ENCODE measurements around the gene TBC1D5. TPM values are rescaled to one million over a fixed set of nuclear protein-coding genes. Genes with fewer than 3 reads are reported as not detected.
"Not testable (repeated sequence)": the region's sequence is repeated elsewhere in the genome, so short reads cannot be mapped to it uniquely, and the experiment has no call there.

The TBC1D5 gene
- polyA plus RNA-seq, 6 donors from 2014 or later = 54.7 to 83.0 (median 73.6) TPM

DNA sequence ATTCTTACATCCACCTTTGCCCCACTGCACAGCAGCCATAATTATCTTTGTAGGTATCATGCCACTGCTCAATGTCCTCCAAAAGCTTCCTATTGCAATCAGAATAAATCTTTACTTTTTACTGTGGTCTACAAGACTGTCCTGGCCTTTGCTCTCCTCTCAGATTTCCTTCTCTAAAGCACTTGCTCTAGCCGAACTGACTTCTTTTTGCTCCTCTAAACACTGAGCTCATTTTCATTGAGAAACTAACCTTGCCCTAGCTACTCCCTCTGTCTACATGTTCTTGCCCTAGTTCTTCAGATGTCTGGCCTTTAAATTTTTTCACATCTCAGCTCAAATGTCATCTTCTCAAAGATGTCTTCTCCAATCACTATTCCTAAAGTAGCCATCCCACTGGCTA is 342.8 kb downstream of the TBC1D5 start:
- Mint-ChIP-seq H3K27ac (no peak overlapping the region), H3K36me3 (peaks cover 0 to 14% of the 10 kb centered on the region in 2 donors), H3K4me1 (peaks cover 5 to 22% (median 12%) of the 10 kb centered on the region in 3 donors), H3K27me3 (no peaks in the 10 kb centered on the region), H3K9me3 (no peaks in the 10 kb centered on the region), H3K4me3 (no peak overlapping the region)
- DNase-seq = no peak
- ATAC-seq (ENCODE audit: low read depth in 2 of 2) = peak; percentile 15 to 25

- Mint-ChIP-seq H3K27me3 (no peaks in the 10 kb centered on the region), H3K4me1 (peaks cover 6 to 23% (median 16%) of the 10 kb centered on the region in 3 donors), H3K36me3 (peaks cover 0 to 9% of the 10 kb centered on the region in 2 donors), H3K9me3 (no peaks in the 10 kb centered on the region), H3K27ac (no peak overlapping the region), H3K4me3 (no peak overlapping the region)
- peak; percentile 86 for ATAC-seq (ENCODE audit: low read depth in 2 of 2)
- DNase-seq = peak; percentile 46
These were observed 343.4 kb downstream of the TBC1D5 start for GRCh38 chr3:17398959-17399551.

- Mint-ChIP-seq H3K9me3 (peaks cover 0 to 5% (median 0%) of the 10 kb centered on the region in 7 donors), H3K27me3 (no peaks in the 10 kb centered on the region), H3K4me1 (peaks cover 6 to 23% (median 16%) of the 10 kb centered on the region in 3 donors), H3K36me3 (peaks cover 9 to 19% of the 10 kb centered on the region in 2 donors), H3K4me3 (peak overlapping the region in 5 of 8 donors; percentile 10 to 54 (median 40)), H3K27ac (no peak overlapping the region)
- no peak for DNase-seq
- no peak for ATAC-seq (ENCODE audit: low read depth in 2 of 2)
These were observed 346.4 kb downstream of the TBC1D5 start for GRCh38 chr3:17396036-17396435.

GRCh38 chr3:17394541-17395155 is 347.8 kb downstream of the TBC1D5 start:
- H3K4me1 Mint-ChIP-seq = peaks cover 6 to 23% (median 16%) of the 10 kb centered on the region in 3 donors
- ATAC-seq (ENCODE audit: low read depth in 2 of 2) = peak; percentile 12 to 45
- peaks cover 0 to 5% (median 0%) of the 10 kb centered on the region in 7 donors for H3K9me3 Mint-ChIP-seq
- DNase-seq = no peak
- H3K36me3 Mint-ChIP-seq = peaks cover 16 to 30% of the 10 kb centered on the region in 2 donors
- no peaks in the 10 kb centered on the region for H3K27me3 Mint-ChIP-seq
- peak overlapping the region in 4 of 6 donors; percentile 1 to 52 (median 22) for H3K27ac Mint-ChIP-seq
- peak overlapping the region in 4 of 8 donors; percentile 0 to 13 (median 4) for H3K4me3 Mint-ChIP-seq

DNA sequence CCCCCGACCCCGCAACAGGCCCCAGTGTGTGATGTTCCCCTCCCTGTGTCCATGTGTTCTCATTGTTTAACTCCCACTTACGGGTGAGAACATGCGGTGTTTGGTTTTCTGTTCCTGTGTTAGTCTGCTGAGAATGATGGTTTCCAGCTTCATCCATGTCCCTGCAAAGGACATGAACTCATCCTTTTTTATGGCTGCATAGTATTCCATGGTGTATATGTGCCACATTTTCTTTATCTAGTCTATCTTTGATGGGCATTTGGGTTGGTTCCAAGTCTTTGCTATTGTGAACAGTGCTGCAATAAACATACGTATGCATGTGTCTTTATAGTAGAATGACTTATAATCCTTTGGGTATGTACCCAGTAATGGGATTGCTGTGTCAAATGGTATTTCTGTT is 349.9 kb downstream of the TBC1D5 start:
- not testable (repeated sequence) for DNase-seq; H3K9me3 Mint-ChIP-seq; H3K4me3 Mint-ChIP-seq; H3K27me3 Mint-ChIP-seq; ATAC-seq (ENCODE audit: low read depth in 2 of 2)
- peaks cover 24 to 30% of the 10 kb centered on the region in 2 donors for H3K36me3 Mint-ChIP-seq
- peak overlapping the region in 1 of 6 donors; percentile 24 for H3K27ac Mint-ChIP-seq
- H3K4me1 Mint-ChIP-seq = peaks cover 6 to 19% (median 15%) of the 10 kb centered on the region in 3 donors

- H3K27ac Mint-ChIP-seq = no peak overlapping the region
- no peak overlapping the region for H3K4me3 Mint-ChIP-seq
- H3K4me1 Mint-ChIP-seq = peaks cover 6 to 10% (median 7%) of the 10 kb centered on the region in 3 donors
- no peak for DNase-seq
- H3K36me3 Mint-ChIP-seq = peaks cover 24 to 30% of the 10 kb centered on the region in 2 donors
- H3K27me3 Mint-ChIP-seq = no peaks in the 10 kb centered on the region
- H3K9me3 Mint-ChIP-seq = peaks cover 0 to 5% (median 0%) of the 10 kb centered on the region in 7 donors
- ATAC-seq (ENCODE audit: low read depth in 2 of 2) = no peak
These were observed 351.6 kb downstream of the TBC1D5 start for GRCh38 chr3:17390785-17391184.

- ATAC-seq (ENCODE audit: low read depth in 2 of 2) (no peak), DNase-seq (no peak)
- Mint-ChIP-seq H3K4me1 (no peaks in the 10 kb centered on the region), H3K27ac (no peak overlapping the region), H3K4me3 (no peak overlapping the region), H3K9me3 (no peaks in the 10 kb centered on the region), H3K27me3 (no peaks in the 10 kb centered on the region), H3K36me3 (peaks cover 25 to 32% of the 10 kb centered on the region in 2 donors)
These were observed 355.3 kb downstream of the TBC1D5 start for GRCh38 chr3:17387108-17387507.

DNA sequence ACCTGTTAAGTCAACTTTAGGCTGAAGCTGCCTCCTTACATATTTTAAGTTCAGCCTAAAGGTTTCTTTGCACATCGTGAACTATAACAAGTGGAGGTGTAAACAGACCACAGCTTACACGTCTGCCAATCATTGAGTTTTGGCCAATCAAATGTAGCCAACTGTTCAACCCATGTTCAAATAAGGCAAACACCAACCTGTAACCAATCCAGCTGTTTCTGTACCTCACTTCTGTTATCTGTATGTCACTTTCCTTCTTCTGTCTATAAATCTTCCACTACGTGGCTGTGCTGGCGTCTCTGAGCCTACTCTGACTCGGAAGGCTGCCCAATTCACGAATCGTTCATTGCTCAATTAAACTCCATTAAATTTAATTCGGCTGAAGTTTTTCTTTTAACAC is 356.0 kb downstream of the TBC1D5 start:
- no peaks in the 10 kb centered on the region for H3K27me3 Mint-ChIP-seq
- ATAC-seq (ENCODE audit: low read depth in 2 of 2) (no peak), DNase-seq (no peak)
- H3K9me3 Mint-ChIP-seq = no peaks in the 10 kb centered on the region
- H3K27ac Mint-ChIP-seq = no peak overlapping the region
- H3K36me3 Mint-ChIP-seq = peaks cover 20 to 26% of the 10 kb centered on the region in 2 donors
- peak overlapping the region in 1 of 8 donors; percentile 8 for H3K4me3 Mint-ChIP-seq
- H3K4me1 Mint-ChIP-seq = no peaks in the 10 kb centered on the region

DNA sequence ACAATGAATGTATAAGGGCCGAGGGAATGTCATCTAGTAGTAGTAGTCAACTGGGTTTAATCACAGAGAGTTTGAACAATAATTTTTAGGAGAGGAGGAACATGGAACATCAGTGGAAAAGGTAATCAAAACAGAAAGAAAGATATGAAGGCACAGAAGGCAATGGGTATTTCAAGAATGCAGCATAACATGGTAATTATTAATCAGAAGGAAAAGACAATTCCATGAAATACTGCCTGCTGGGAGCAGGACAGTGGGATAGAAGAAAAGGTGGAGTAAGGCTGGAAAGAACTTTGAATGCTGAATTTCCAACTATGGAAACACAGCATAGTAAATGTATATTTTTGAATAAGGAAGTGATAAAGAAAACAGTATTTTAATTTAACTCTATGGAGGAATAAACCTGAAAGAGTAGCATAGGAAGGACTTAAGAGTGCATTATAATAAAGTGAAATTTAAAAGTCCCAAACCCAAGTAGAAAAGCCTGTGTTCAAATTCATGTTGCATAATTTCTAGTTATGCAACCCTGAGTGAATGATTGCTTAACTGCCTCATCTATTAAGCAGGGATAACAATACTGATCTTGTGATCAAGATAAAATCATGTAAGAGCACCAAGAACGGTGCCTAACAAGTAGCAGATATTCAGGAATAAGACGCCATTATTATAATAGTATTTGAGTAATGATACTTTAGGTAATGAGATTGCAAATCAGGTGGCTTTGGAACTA is 357.7 kb downstream of the TBC1D5 start:
- no peak for ATAC-seq (ENCODE audit: low read depth in 2 of 2)
- H3K36me3 Mint-ChIP-seq = peaks cover 5 to 15% of the 10 kb centered on the region in 2 donors
- H3K9me3 Mint-ChIP-seq = no peaks in the 10 kb centered on the region
- no peak overlapping the region for H3K27ac Mint-ChIP-seq
- no peaks in the 10 kb centered on the region for H3K27me3 Mint-ChIP-seq
- no peak overlapping the region for H3K4me3 Mint-ChIP-seq
- DNase-seq = no peak
- no peaks in the 10 kb centered on the region for H3K4me1 Mint-ChIP-seq

GRCh38 chr3:17373304-17373703 is 369.1 kb downstream of the TBC1D5 start:
- no peaks in the 10 kb centered on the region for H3K9me3 Mint-ChIP-seq
- H3K27me3 Mint-ChIP-seq = no peaks in the 10 kb centered on the region
- no peak overlapping the region for H3K4me3 Mint-ChIP-seq
- DNase-seq = no peak
- peaks cover 9 to 26% of the 10 kb centered on the region in 2 donors for H3K36me3 Mint-ChIP-seq
- no peaks in the 10 kb centered on the region for H3K4me1 Mint-ChIP-seq
- no peak overlapping the region for H3K27ac Mint-ChIP-seq
- no peak for ATAC-seq (ENCODE audit: low read depth in 2 of 2)

DNA sequence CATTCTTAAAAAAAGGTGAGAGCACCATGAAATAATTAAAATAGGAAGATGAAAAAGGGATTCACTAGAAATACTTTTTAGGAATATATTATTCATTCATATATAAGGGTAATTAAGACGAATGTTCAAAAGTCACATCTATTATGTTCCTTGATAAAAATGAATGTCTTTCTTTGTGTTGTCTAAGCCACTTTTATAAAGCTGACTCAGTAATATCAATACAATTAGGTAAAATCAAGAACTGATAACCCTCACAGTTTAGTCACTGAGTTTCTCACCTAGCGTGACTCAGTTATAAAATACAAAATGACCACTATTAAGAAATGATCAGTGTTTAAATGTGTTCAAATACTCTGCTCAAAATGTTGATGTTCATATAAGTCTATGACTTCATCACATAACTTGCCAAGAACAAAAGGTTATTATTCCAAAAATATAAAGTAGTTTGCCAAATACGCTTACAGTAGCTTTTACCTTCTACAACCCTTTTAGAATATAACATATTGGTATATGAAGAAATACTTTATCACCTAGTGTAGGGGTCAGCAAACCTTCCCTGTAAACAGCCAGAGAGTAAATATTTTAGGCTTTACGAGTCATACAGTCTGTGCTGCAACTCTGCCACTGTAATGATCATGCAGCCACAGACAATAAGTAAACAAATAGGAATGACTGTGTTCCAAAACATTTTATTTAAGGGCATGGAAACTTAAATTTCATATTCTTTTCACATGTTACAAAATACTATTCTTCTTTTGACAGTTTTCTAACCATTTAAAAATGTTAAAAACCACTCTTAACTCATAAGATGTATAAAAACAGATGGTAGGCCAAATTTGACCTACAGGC is 369.8 kb downstream of the TBC1D5 start:
- no peak for ATAC-seq (ENCODE audit: low read depth in 2 of 2)

DNA sequence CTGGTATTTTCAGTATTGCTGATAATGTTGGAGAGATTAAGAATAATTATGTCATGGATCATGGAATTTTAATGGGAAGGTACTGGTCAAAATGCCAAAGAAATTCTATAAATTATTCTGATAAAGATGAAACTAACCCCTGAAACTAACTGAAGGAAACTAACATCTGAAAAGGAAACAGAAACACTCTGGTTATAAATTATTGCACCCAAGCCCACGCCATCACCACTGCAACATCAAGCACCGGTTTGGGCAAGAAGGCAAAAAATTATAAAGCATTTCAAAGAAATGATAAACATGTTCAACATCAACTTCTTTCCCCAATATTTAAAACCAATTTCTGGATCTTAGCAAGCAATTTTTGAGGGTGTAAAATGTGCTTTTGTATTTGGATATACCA is 372.5 kb downstream of the TBC1D5 start:
- Mint-ChIP-seq H3K27me3 (no peaks in the 10 kb centered on the region), H3K36me3 (peaks cover 9 to 19% of the 10 kb centered on the region in 2 donors), H3K27ac (no peak overlapping the region), H3K9me3 (no peaks in the 10 kb centered on the region), H3K4me1 (no peaks in the 10 kb centered on the region), H3K4me3 (no peak overlapping the region)
- DNase-seq (no peak), ATAC-seq (ENCODE audit: low read depth in 2 of 2) (no peak)

More for the DNA sequence above, 369.8 kb downstream of the TBC1D5 start:
- Mint-ChIP-seq H3K27me3 (no peaks in the 10 kb centered on the region), H3K36me3 (peaks cover 9 to 26% of the 10 kb centered on the region in 2 donors), H3K9me3 (no peaks in the 10 kb centered on the region), H3K4me3 (no peak overlapping the region), H3K27ac (no peak overlapping the region), H3K4me1 (no peaks in the 10 kb centered on the region)
- DNase-seq = no peak

GRCh38 chr3:17367171-17367570 is 375.3 kb downstream of the TBC1D5 start:
- Mint-ChIP-seq H3K27ac (no peak overlapping the region), H3K36me3 (peaks cover 16 to 25% of the 10 kb centered on the region in 2 donors), H3K4me3 (no peak overlapping the region), H3K27me3 (no peaks in the 10 kb centered on the region), H3K9me3 (no peaks in the 10 kb centered on the region), H3K4me1 (no peaks in the 10 kb centered on the region)
- ATAC-seq (ENCODE audit: low read depth in 2 of 2) = no peak
- DNase-seq = no peak

Measured in naive B cell (primary cell).